BLaER1 (cell line): ENCODE measurements around the gene SNX5.

Experiments used
- H3K27ac ChIP-seq: shearing (Covaris generic); formaldehyde crosslinking; 2 replicates; pipeline ENCODE4 v1.8.1; 2022
- H3K27me3 ChIP-seq: shearing (Covaris generic); formaldehyde crosslinking; 2 replicates; pipeline ENCODE4 v1.8.1; 2022
- H3K36me3 ChIP-seq: shearing (Covaris generic); formaldehyde crosslinking; 2 replicates; pipeline ENCODE4 v1.8.1; 2022
- H3K4me1 ChIP-seq: shearing (Covaris generic); formaldehyde crosslinking; 2 replicates; pipeline ENCODE4 v1.8.1; 2022
- H3K4me2 ChIP-seq: shearing (Covaris generic); formaldehyde crosslinking; 2 replicates; pipeline ENCODE4 v1.8.1; 2022
- H3K4me3 ChIP-seq: shearing (Covaris generic); formaldehyde crosslinking; 2 replicates; pipeline ENCODE4 v1.8.1; 2022
- H3K9ac ChIP-seq: shearing (Covaris generic); formaldehyde crosslinking; 2 replicates; pipeline ENCODE4 v1.8.1; 2022
- H3K9me3 ChIP-seq: shearing (Covaris generic); formaldehyde crosslinking; 2 replicates; pipeline ENCODE4 v1.8.1; 2022
- H4K20me1 ChIP-seq: shearing (Covaris generic); formaldehyde crosslinking; 2 replicates; pipeline ENCODE4 v1.8.1; 2022
- Cebpa-rat ChIP-seq: shearing (Covaris generic); IDR thresholded peaks from 2 replicates; pipeline ENCODE4 v1.8.1; 2022

The SNX5 gene

DNA sequence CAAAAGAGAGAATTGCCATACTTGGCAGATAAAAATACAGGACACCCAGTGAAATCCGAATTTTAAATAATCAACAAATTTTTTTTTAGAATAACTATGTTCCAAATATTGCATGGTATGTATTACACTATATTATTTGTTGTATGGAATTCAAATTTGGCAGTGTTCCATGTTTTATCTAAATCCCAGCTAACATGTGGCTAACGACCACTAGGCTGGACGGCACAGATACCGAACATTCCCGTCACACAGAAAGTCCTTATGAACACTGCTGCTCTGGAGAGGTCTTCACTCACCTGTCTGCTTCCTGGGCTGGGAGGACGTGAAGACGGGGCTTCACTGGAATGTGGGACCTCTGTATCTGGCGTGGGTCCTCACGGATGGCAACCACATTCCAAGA lies 32.8 kb downstream of the SNX5 start:
- Histone ChIP-seq H3K4me1 (peaks cover 85% of the 10 kb centered on the region), H3K36me3 (peaks cover 5% of the 10 kb centered on the region), H4K20me1 (peaks cover 28% of the 10 kb centered on the region), H3K9ac (no peak overlapping the region), H3K4me2 (peak overlapping the region; percentile 39; the same call in 1 of the 2 replicates), H3K27ac (no peak overlapping the region), H3K9me3 (no peaks in the 10 kb centered on the region), H3K27me3 (no peaks in the 10 kb centered on the region), H3K4me3 (no peak overlapping the region)
- no peak for TF ChIP-seq Cebpa-rat

DNA sequence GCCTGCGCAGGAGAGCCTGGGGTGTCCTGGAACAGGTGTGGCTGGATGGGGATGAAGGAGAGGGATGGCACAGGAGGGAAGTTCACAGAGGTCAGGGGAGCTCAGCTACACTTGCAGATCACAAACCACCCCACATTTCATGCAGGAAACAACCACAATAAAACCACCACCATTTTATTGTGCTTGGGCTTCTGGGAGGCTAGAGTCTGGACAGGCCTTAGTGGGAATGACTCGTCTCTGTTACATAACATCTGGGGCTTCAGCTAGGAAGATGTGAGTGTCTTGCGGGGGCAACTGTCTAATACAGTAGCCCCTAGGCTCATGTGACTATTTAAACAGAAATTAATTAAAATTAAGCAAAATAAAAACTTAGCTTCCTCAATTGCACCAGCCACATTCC lies 33.4 kb downstream of the SNX5 start:
- no peak overlapping the region for H3K9ac ChIP-seq
- no peaks in the 10 kb centered on the region for H3K27me3 ChIP-seq
- H4K20me1 ChIP-seq = peaks cover 22% of the 10 kb centered on the region
- H3K36me3 ChIP-seq = no peaks in the 10 kb centered on the region; the same call in 1 of the 2 replicates
- H3K4me1 ChIP-seq = peaks cover 79% of the 10 kb centered on the region
- TF ChIP-seq Cebpa-rat = no peak
- H3K27ac ChIP-seq = no peak overlapping the region
- no peaks in the 10 kb centered on the region for H3K9me3 ChIP-seq
- H3K4me3 ChIP-seq = no peak overlapping the region
- H3K4me2 ChIP-seq = peak overlapping the region; percentile 39

DNA sequence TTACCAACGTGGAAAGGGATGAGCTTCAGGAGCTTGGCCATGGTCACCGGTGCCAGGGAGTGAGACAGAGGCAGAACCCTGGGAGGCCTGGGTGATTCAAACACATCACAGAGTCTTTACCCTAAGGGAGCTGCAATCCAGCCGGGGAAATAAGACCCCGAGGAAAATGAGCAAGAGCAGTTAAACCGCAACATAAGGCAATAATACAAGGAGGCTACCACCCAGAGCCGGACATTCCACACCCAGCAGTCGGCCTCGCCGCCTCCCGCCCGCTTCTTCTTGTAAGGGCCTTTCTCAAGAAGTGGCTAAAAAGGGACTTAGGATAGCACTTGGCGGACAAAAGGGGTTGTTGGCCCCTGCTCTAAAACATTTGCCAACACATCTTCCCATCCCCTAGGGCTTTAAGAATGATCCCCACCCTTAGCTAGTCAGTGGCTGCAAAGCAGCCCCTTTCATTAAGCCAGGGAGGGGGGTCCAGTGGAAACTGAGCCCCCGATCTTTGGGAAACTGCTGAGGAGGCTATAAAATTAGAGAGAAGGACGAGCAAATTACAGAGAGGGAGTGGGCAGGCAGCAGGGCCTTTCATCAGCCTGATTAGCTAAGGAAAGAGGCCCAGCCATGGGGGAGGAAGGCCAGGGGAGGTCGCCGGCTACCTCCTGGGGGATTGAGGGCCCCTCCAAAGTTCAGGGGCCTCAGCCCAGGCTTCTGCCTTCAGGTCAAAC lies 34.3 kb downstream of the SNX5 start:
- Histone ChIP-seq H3K27me3 (no peaks in the 10 kb centered on the region), H3K9me3 (no peaks in the 10 kb centered on the region), H3K9ac (no peak overlapping the region), H3K27ac (peak overlapping the region; percentile 54), H3K4me1 (peaks cover 79% of the 10 kb centered on the region), H3K36me3 (no peaks in the 10 kb centered on the region; the same call in 1 of the 2 replicates), H3K4me2 (peak overlapping the region; percentile 61), H4K20me1 (peaks cover 15% of the 10 kb centered on the region; the same call in 1 of the 2 replicates), H3K4me3 (no peak overlapping the region)
- TF ChIP-seq Cebpa-rat = no peak

DNA sequence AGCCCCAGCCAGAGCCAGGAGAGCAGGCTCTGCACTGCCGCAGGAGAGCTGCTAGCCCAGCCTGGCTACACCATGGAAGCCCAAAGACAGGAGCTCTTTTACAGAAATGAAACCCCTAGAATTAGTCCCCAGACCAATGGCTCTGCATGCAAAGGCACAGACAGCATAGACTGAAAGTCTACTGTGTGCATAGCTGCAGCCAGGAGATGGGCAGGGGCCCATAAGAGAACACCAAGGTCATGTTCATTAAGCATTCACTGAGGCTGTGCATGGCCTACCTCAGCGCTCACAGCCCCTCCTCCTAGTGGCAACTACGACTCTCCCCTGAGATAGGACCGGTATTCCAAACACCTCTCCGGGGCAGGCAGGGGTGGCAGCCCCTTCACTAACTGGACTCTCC lies 34.9 kb downstream of the SNX5 start:
- H4K20me1 ChIP-seq = peaks cover 12% of the 10 kb centered on the region; the same call in 1 of the 2 replicates
- no peaks in the 10 kb centered on the region; the same call in 1 of the 2 replicates for H3K36me3 ChIP-seq
- H3K27ac ChIP-seq = peak overlapping the region; percentile 54; the same call in 1 of the 2 replicates
- H3K4me2 ChIP-seq = peak overlapping the region; percentile 61
- H3K9me3 ChIP-seq = no peaks in the 10 kb centered on the region
- no peak overlapping the region for H3K9ac ChIP-seq
- H3K27me3 ChIP-seq = no peaks in the 10 kb centered on the region
- no peak overlapping the region for H3K4me3 ChIP-seq
- peaks cover 79% of the 10 kb centered on the region for H3K4me1 ChIP-seq
- no peak for TF ChIP-seq Cebpa-rat

DNA sequence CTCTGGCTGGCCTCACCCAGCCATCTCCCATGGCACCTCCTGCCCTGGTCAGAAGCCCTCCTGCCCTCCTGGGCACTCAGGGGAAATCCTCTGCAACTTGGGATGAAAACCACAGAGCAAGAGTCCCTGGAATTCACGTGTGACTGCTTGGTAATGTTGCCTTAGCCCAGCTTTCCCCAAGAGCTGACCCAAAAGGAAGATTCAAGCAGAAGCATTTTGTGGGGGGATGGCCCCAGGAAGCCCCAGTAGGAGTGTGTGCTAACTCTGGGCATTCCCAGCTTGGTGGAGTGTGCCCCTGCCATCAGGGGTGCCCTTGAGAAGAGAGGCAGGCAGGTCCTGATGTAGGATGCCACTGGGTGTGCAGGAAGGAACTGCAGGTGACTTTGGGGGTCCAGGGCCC lies 35.5 kb downstream of the SNX5 start:
- Histone ChIP-seq H3K4me3 (no peak overlapping the region), H3K27me3 (no peaks in the 10 kb centered on the region), H3K4me2 (peak overlapping the region; percentile 61), H3K9ac (no peak overlapping the region), H3K36me3 (no peaks in the 10 kb centered on the region; the same call in 1 of the 2 replicates), H4K20me1 (peaks cover 7% of the 10 kb centered on the region; the same call in 1 of the 2 replicates), H3K27ac (peak overlapping the region; percentile 15), H3K9me3 (no peaks in the 10 kb centered on the region), H3K4me1 (peaks cover 79% of the 10 kb centered on the region)
- no peak for TF ChIP-seq Cebpa-rat

DNA sequence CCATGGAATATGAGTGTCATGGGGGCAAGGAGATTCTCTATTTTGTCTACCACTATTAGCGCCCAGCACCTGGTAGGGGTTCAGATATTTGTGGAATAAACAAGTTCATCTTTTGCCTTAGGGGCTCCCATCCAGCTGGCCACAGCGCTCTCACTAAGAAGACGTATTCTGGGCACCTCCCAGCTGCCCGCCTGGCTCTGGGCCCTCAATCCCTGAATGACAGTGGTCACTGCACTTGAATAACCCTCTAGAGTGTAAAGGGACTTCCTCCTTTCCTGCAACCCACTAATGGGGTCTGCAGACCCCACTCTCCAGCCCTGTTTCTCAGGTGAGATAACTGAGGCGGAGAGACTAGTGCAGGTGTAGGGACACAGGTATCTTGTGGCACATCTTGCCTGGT lies 36.2 kb downstream of the SNX5 start:
- Histone ChIP-seq H3K27me3 (no peaks in the 10 kb centered on the region), H4K20me1 (peaks cover 6% of the 10 kb centered on the region; the same call in 1 of the 2 replicates), H3K9me3 (no peaks in the 10 kb centered on the region), H3K4me1 (peaks cover 79% of the 10 kb centered on the region), H3K4me3 (no peak overlapping the region), H3K9ac (no peak overlapping the region), H3K36me3 (no peaks in the 10 kb centered on the region; the same call in 1 of the 2 replicates), H3K27ac (no peak overlapping the region), H3K4me2 (no peak overlapping the region)
- TF ChIP-seq Cebpa-rat = no peak

DNA sequence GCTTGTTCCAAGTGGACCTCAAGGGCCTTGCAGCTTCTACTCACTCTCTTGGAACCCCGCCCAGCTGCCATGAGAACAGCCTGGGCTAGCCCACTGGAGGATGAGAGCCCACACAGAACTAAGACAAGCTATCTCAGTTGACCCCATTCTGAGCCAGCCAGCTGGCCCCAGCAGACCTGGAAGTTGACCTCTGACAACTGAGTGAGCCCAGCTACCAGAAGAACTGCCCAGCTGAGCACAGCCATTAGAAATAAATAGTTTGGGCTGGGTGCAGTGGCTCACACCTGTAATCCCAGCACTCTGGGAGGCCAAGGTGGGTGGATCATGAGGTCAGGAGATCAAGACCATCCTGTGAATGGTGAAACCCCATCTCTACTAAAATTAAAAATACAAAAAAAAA lies 37.1 kb downstream of the SNX5 start:
- Histone ChIP-seq H3K36me3 (no peaks in the 10 kb centered on the region; the same call in 1 of the 2 replicates), H3K4me3 (no peak overlapping the region), H3K27me3 (no peaks in the 10 kb centered on the region), H3K4me2 (no peak overlapping the region), H3K9me3 (no peaks in the 10 kb centered on the region), H4K20me1 (peaks cover 6% of the 10 kb centered on the region; the same call in 1 of the 2 replicates), H3K27ac (no peak overlapping the region), H3K4me1 (peaks cover 73% of the 10 kb centered on the region), H3K9ac (no peak overlapping the region)
- TF ChIP-seq Cebpa-rat = no peak

DNA sequence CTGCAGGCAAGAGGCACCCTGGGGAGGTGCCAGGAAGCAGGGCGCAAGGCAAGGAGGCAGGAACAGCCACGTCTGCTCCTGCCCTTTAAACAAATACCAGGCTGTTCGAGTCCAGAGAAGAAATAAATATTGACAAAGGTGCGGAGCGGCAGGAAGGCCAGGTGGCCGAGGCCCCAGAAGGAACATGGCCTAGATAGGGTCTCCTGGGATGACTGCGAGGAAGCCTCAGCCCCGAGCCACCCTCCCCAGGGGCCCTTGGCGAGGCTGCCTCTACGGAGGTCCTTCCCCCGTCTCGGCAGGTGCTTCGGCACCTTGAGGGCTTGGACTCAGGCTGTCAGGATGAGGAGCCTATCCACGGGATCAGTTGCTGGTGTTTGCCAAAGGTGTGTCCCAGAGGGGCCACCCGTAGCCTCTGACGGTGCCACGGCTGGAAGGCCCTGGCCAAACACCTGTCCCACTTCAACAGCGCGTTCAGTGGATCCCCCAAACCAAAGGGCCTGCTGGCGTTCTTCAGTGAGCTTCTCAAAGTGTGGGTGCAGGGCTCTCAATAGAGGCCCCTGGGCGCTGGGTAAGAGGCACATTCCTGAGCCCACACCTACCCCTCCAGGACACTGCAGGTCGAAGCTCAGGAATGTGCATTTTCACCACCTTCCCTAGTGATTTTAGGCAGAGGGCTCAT lies 39.8 kb downstream of the SNX5 start:
- no peak overlapping the region for H3K4me3 ChIP-seq
- peak overlapping the region; percentile 78 for H3K4me2 ChIP-seq
- H3K36me3 ChIP-seq = no peaks in the 10 kb centered on the region; the same call in 1 of the 2 replicates
- no peak overlapping the region for H3K9ac ChIP-seq
- H3K4me1 ChIP-seq = peaks cover 49% of the 10 kb centered on the region
- TF ChIP-seq Cebpa-rat = no peak
- H4K20me1 ChIP-seq = 0 out of 2 replicates have a peak, but pooled peaks cover 6% of the 10 kb centered on the region
- H3K27ac ChIP-seq = peak overlapping the region; percentile 4; the same call in 1 of the 2 replicates
- no peaks in the 10 kb centered on the region for H3K9me3 ChIP-seq
- no peaks in the 10 kb centered on the region for H3K27me3 ChIP-seq

DNA sequence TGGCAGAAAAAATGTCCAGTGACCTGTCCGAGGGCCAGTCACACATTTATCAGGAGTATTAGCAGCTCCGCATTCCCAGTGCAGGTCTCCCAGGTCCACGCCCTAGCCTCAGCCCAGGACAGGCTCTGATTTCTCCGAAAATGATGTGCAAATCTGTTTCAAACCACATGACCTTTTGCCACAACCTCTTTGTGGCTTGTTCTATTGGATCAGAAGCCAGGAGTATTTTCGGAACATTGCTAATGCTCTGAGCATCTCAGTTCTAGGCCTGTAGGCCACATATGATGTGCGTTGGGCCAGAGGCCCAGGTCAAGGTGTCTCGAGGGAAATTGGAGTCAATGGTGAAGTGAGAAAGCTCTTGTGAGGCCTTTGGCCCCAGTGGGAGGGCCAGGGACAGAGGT lies 40.4 kb downstream of the SNX5 start:
- Histone ChIP-seq H4K20me1 (0 out of 2 replicates have a peak, but pooled peaks cover under 1% of the 10 kb centered on the region), H3K4me3 (no peak overlapping the region), H3K36me3 (no peaks in the 10 kb centered on the region; the same call in 1 of the 2 replicates), H3K27ac (peak overlapping the region; percentile 4; the same call in 1 of the 2 replicates), H3K4me2 (peak overlapping the region; percentile 78), H3K9me3 (no peaks in the 10 kb centered on the region), H3K4me1 (peaks cover 43% of the 10 kb centered on the region), H3K9ac (no peak overlapping the region), H3K27me3 (no peaks in the 10 kb centered on the region)
- no peak for TF ChIP-seq Cebpa-rat

DNA sequence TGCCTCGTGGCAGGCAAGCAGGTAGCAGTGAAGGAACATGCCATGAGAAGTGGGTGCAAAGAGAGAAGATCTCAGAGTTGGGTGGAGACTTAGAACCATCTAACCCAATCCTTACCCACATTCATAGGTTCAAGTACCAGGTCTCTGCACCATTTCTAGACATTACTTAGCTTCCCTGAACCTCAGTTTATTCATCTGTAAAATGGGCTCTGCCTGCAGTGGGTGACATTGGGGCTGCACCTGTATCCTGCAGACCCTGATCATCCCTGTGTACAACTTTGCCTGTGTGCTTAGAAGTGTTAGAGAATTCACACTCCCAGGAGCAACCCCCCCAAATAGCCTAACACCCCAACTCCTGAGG lies 42.7 kb downstream of the SNX5 start:
- Histone ChIP-seq H3K4me2 (no peak overlapping the region), H3K4me1 (peaks cover 34% of the 10 kb centered on the region), H3K27ac (no peak overlapping the region), H3K9me3 (no peaks in the 10 kb centered on the region), H3K9ac (no peak overlapping the region), H3K4me3 (no peak overlapping the region), H3K36me3 (no peaks in the 10 kb centered on the region), H3K27me3 (no peaks in the 10 kb centered on the region), H4K20me1 (no peaks in the 10 kb centered on the region)
- no peak for TF ChIP-seq Cebpa-rat
